GM21723 (cell line): Measurements from ENCODE around the gene CNRIP1.

Source experiments
- ATAC-seq: cut with Tn5 transposase; IDR thresholded peaks from one replicate; pipeline ENCODE4 v1.9.1; 2021; ENCODE audit warnings: mild to moderate bottlenecking, moderate library complexity; ENCODE audit not compliant: unreplicated experiment

Gene CNRIP1

GRCh38 chr2:68252400-68253218, 67.1 kb downstream of the CNRIP1 start, which contains the start of gene PPP3R1:
TSS of gene PPP3R1 (minus strand) at chr2:68252532. CDS start at chr2:68252127, 405 bp downstream.
- peak; percentile 77 for ATAC-seq

- ATAC-seq: peak; percentile 11
These were observed 67.8 kb downstream of the CNRIP1 start for GRCh38 chr2:68251855-68252399.

GRCh38 chr2:68251187-68251854, 68.4 kb downstream of the CNRIP1 start:
- ATAC-seq: peak; percentile 59

GRCh38 chr2:68250652-68251186, 69.0 kb downstream of the CNRIP1 start:
- ATAC-seq: no peak

GRCh38 chr2:68250196-68250595, 69.6 kb downstream of the CNRIP1 start:
- ATAC-seq: no peak

GRCh38 chr2:68248806-68249205, 70.9 kb downstream of the CNRIP1 start:
- no peak for ATAC-seq

- no peak for ATAC-seq
These were observed 71.4 kb downstream of the CNRIP1 start for GRCh38 chr2:68248361-68248760.

GRCh38 chr2:68246396-68246795, 73.4 kb downstream of the CNRIP1 start:
- ATAC-seq: no peak

GRCh38 chr2:68245672-68246071, 74.1 kb downstream of the CNRIP1 start:
- ATAC-seq: no peak

GRCh38 chr2:68245066-68245465, 74.7 kb downstream of the CNRIP1 start:
- no peak for ATAC-seq

- ATAC-seq: no peak
These were observed 75.3 kb downstream of the CNRIP1 start for GRCh38 chr2:68244456-68244855.
